AG20443 (cell line): ENCODE measurements around the gene PAX5.
A peak's percentile ranks its signal among the peaks of the same experiment; 100 is the strongest.

Experiments used
- DNase-seq: peaks from one replicate; pipeline ENCODE4 v3.0.0; 2012; ENCODE audit warnings: low spot score, mixed read lengths

The PAX5 gene

GRCh38 chr9:36861528-36862205 lies 172.4 kb downstream of the PAX5 start:
- no peak for DNase-seq

- no peak for DNase-seq
Measured at GRCh38 chr9:36858805-36859375, 175.2 kb downstream of the PAX5 start.

- DNase-seq, result peak; percentile 41
Measured at GRCh38 chr9:36855448-36856315, 178.4 kb downstream of the PAX5 start.

DNA sequence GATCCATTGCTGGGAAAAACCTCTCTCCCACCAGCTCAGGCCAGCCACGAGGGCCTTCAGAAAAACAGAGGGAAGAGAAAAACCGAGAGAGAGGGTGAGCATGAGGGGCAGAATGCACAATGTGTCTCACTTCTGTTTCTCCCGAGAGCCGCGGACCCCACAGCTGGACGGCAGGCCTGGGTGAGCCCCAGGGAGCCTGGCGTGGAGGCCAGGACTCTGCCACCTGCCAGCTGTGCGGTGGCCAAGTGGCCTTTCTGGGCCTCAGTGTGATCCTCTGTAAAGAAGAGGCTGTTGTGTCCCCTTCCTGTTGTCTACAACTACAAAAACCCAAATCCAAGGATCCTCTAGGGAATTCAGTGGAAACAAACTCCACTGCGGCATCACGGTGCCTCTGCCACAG lies 179.3 kb downstream of the PAX5 start:
- DNase-seq, result no peak

GRCh38 chr9:36854034-36854433 lies 180.0 kb downstream of the PAX5 start:
- no peak for DNase-seq

- no peak for DNase-seq
Measured at GRCh38 chr9:36853233-36853632, 180.8 kb downstream of the PAX5 start.

DNA sequence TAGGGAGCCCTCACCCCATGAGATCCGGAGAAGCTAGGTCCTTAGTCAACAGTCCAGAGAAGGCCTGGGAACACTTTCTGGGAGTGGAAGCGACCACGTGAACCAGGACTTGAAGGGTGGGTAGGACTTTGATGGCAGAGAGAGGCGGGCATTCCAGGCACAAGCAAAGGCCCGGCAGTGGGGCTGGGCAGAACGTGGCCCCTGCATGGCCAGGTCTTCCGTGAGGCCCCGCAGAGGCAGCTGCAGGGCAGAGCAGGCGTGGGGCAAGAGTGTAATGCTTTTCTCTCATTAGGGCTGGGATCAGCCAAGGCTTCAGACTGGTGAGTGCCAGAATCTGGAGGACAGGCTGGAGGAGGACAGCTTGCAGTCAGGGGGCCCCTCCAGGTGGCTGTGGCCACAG lies 184.1 kb downstream of the PAX5 start:
- DNase-seq, result no peak

- no peak for DNase-seq
Measured at GRCh38 chr9:36848946-36849345, 185.1 kb downstream of the PAX5 start.

DNA sequence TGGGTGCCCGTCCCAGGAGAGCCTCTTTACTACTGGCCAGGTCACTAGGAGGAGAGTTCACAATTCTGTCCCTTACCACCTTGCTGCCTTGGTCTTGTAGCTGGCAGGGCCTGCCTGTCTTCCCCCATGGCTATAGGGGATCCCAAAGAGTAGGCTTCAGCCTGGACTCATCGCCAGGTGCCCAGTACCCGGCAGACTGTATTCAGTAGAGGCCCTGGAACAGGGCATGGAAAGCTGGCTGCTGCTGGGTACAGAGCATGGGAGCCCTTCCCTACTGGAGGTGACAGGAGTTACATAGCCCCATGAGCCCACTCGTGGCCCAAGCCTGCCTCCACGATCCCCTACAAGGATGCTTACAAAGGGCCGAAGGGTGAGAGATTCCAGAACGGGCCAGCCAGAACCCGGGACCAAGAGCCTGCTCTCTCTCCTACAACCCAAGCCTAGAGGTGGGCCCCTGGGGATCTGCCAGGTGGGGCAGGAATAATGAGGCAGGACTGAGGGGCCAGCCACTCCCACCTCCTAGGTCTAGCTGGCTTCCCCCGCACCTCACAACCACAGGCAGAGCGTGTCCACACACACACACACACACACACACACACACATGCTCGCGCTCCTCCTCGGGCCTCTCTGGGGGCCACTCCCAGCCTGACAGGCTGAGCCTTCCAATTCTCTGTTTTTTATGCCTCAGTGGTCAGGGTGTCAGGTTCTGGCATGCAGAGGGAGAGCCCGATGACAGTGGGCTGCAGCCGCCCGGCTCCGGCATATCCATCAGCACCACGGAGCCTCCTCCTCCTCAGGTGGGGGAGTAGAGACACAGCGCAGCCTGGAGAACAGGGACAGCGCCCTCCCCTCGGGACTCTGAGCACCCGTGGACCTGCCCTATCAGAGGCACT lies 186.0 kb downstream of the PAX5 start:
- no peak for DNase-seq

DNA sequence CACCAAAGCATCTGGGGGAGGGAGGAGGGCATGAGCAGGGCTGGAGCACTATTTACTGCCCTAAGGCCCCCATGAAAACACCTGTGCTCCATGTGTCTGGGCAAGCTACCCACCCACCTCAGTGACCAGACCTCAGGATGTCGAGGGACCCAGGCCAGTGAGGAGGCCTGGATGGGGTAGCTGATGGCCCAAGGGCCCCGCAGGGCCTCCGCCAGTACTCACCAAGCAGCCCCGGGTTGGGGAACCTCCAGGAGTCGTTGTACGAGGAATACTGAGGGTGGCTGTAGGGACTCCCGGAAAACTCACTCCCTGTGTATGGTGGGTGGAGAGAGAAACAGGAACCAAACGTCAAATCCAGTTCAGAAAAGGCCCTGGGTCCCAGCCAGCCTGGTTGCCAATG lies 187.4 kb downstream of the PAX5 start:
- DNase-seq, result no peak

DNA sequence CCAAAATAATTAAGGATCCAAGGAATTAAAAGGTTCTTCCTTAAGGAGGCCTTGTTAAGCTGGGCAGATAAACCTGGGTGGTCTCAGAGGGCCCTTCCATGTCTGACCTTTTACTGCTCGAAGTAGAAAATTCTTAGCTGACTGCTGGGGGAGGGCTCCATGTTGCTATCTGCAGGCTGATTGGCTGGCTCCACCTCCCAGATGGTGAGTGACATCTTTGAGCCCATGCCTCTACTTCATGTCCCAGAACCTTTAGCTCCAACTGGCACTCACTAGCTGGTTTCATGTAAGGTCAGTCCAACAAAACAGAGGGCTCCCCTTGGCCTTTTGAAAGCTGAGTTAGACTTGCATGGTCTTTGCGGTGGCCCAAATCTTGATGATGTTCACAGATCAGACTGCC lies 188.2 kb downstream of the PAX5 start:
- DNase-seq, result no peak

GRCh38 chr9:36844961-36845360 lies 189.1 kb downstream of the PAX5 start:
- no peak for DNase-seq

GRCh38 chr9:36843964-36844363 lies 190.1 kb downstream of the PAX5 start:
- DNase-seq, result no peak

GRCh38 chr9:36842560-36843530 lies 191.2 kb downstream of the PAX5 start:
- DNase-seq, result no peak

DNA sequence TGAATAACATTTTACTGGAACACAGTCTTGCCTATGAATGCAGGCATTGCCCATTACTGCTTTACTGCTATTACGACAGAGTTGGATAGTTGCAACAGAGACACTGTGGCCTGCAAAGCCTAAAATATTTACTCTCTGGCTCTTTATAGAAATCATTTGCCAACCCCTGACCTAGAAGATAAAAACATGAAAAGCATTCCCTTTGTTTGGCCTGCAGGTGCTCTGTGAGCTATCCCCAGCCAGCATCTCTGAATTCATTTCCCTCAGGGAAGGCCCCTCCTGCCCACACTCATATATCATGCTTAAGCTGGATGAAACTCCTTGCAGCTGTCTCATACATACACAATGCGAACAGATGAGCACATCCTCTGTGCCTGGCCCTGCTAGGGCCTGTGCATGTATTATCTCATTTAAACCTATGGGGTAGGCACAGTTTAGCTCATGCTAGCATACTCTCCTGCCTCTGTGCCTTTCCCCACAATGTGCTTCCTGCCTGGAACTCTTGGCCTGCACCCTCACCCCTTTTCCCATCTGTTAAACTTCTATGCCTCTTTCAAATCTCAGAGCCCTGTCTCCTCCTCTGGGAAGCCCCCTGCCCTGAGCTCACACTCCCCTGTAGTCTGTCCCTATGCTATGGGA lies 193.1 kb downstream of the PAX5 start:
- DNase-seq, result no peak

- no peak for DNase-seq
Measured at GRCh38 chr9:36839131-36839885, 194.8 kb downstream of the PAX5 start.

- no peak for DNase-seq
Measured at GRCh38 chr9:36837431-36838405, 196.3 kb downstream of the PAX5 start.

- no peak for DNase-seq
Measured at GRCh38 chr9:36836486-36836885, 197.6 kb downstream of the PAX5 start.
